ENCODE measurements around the gene IQSEC3.

- TF ChIP-seq, protein P1, sequence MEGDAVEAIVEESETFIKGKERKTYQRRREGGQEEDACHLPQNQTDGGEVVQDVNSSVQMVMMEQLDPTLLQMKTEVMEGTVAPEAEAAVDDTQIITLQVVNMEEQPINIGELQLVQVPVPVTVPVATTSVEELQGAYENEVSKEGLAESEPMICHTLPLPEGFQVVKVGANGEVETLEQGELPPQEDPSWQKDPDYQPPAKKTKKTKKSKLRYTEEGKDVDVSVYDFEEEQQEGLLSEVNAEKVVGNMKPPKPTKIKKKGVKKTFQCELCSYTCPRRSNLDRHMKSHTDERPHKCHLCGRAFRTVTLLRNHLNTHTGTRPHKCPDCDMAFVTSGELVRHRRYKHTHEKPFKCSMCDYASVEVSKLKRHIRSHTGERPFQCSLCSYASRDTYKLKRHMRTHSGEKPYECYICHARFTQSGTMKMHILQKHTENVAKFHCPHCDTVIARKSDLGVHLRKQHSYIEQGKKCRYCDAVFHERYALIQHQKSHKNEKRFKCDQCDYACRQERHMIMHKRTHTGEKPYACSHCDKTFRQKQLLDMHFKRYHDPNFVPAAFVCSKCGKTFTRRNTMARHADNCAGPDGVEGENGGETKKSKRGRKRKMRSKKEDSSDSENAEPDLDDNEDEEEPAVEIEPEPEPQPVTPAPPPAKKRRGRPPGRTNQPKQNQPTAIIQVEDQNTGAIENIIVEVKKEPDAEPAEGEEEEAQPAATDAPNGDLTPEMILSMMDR (IDR thresholded peaks at IDR 0.05; ENCODE audit: poor library complexity, severe bottlenecking) = no peak
- TF ChIP-seq REST (IDR thresholded peaks at IDR 0.05; ENCODE audit: borderline replicate concordance) = no peak
- no peak for TF ChIP-seq POLR2AphosphoS5 (IDR thresholded peaks at IDR 0.05)
- no peak for TF ChIP-seq EZH2 (IDR thresholded peaks at IDR 0.05; ENCODE audit: borderline replicate concordance, insufficient read depth, low read length, poor library complexity, severe bottlenecking)
- no peak for TF ChIP-seq TAF1 (IDR thresholded peaks at IDR 0.05; ENCODE audit: low read depth)
- no peak for TF ChIP-seq RAD21 (conservative IDR thresholded peaks at IDR 0.05)
These were observed 152.4 kb downstream of the IQSEC3 start for GRCh38 chr12:218728-219590.

Measured in neural cell (in vitro differentiated cells).